ENCODE measurements around the gene ADH1C.

ADH1C gene

DNA sequence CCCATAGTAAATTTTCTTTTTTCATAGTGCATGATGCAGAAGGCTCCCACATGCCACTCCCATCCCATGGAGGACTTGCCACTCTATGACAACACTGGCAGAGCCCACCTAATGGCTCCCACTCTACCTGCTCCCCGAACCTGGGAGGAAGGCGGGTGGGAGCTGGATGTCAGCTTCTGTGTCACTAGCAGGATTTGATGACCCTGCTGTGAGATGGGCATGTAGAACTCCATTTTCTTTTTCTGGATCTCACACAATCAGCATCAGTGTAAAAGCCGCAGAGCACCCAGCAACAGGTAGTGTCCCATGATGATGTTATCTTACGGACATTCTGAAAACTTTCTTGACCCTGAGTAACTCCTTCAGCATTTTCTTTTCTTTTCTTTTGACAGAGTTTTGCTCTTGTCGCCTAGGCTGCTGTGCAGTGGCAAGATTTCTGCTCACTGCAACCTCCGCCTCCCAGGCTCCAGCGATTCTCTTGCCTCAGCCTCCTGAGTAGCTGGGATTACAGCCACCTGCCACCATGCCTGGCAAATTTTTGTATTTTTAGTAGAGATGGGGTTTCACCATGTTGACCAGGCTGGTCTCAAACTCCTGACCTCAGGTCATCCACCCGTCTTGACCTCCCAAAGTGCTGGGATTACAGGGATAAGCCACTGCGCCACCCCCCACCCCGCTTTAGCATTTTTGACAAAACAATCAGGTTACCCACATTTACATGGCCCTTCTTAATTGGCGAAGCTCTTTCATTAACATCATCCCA lies 46.7 kb downstream of the ADH1C start:
- no peak for DNase-seq (ENCODE audit: low read depth, low spot score)

DNA sequence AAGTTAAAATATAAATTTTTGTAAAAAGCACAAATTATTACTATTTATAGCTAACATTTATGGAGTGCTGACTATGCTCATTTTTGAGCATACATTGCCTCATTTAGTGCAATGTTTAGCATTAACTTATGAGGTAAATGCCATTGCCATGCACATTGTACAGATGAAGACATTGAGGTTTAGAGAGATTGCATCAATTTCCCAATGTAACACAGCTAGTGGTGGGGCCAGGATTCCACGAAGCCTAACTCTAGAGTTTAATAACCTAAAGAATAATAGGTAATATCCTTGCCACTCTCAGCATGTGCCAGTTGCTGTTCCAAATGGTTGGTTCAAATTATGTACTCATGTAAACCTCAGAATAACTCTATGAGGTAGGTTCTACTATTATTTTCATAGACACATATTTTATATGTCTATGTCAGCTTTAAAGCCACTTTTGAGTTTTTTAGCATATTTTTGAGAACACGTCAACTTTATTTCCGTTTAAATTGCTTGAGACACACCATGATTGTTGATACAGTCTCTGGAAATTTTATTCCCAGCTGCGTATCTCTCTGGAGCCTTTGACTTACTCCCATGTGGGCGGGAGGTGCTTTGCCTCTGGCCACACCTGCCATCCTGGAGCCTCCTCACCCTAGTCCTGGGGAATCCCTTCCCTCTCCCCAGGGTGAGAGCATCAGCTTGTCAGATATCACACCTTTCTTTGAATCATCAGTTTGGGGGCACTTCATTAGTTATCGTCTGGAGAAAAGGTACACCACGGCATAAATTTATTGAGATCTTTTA lies 51.0 kb downstream of the ADH1C start:
- no peak for DNase-seq (ENCODE audit: low read depth, low spot score)

DNA sequence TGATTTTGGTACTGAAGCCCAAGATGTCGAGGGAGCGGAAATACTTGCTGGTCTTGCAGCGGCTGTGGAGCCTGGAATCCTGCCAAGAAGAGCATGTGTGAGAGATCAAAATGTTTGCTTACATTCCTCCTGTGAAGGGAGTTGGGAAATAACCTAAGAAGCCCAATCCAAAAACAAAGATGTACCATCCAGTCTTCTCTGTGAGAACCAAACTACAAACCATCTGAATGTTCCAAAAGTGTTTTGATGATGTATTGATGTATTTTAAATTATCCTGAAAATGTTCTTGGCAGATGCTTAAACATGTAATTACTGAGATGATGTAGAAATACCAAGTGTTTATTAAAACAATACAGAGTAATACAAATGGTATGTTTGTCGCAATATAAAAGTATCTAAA lies 51.6 kb downstream of the ADH1C start:
- no peak for DNase-seq (ENCODE audit: low read depth, low spot score)

- no peak for DNase-seq (ENCODE audit: low read depth, low spot score)
Observed at GRCh38 chr4:99293357-99293756, 59.2 kb downstream of the ADH1C start.

GRCh38 chr4:99290848-99291786 lies 61.4 kb downstream of the ADH1C start, which contains the start of gene ADH1A:
Gene ADH1A, minus strand, starts transcription at chr4:99290985. Its CDS starts 71 bp downstream, at chr4:99290914.
- no peak for DNase-seq (ENCODE audit: low read depth, low spot score)

Measured in activated CD4-positive, CD25-positive, alpha-beta regulatory T cell treated with anti-CD3 and anti-CD28 coated beads, Interleukin-2, amount 50 U/mL, for 16 hours (primary cell).